ENCODE results near the gene LRBA.

GRCh38 chr4:150591904-150592303, 423.2 kb downstream of the LRBA start:
- no peak for TF ChIP-seq CTCF (IDR thresholded peaks at IDR 0.05)
- no peak for TF ChIP-seq POLR2A (IDR thresholded peaks at IDR 0.05)

All from testis (tissue), 2 donors.